ENCODE data around the gene FHAD1.

Gene FHAD1

DNA sequence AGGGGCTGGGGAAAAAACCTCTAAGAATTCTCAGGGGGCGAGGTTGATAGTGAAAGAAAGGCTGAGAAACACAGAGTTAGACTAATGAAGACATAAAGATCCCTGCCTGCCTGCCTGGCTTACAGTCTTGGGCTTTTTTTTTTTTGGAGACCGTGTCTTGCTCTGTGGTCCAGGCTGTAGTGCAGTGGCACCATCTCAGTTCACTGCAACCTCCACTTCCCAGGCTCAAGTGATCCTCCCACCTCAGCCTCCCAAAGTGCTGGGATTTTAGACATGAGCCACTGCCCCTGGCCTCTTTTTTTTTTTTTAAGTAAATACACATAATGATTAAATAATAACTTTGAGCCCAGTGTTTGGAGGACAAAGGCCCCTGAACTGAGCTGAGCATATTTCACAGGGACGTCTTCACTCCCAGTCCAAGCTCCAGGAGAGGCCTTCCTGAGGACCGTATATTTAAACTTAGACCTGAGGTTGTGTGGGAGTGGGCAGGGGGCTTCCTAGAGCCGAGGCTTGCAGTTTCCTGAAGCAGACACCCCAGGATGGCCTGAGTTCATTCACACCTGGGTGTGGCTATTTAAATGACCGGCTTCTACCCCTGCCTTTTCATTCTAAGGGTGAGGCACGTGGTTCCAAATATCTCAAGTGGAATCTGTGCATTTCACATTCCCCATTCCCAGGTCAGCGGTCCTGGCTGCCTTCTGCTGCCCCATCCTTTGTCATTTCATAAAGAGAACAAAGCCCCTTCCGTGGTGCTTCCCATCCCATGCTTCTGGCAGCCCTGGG is 146.6 kb downstream of the FHAD1 start:
- Histone ChIP-seq H2AFZ (no peak overlapping the region), H3K27ac (no peak overlapping the region), H3K9me3 (ENCODE audit: control insufficient read depth, low read length) (no peaks in the 10 kb centered on the region), H3K9ac (no peak overlapping the region), H3K4me2 (ENCODE audit: low read length) (no peak overlapping the region), H3K4me3 (ENCODE audit: low read depth, low read length) (no peak overlapping the region), H3K79me2 (no peaks in the 10 kb centered on the region), H3K27me3 (ENCODE audit: control insufficient read depth, insufficient read depth, low read length) (no peaks in the 10 kb centered on the region), H3K4me1 (no peaks in the 10 kb centered on the region), H3K36me3 (ENCODE audit: control insufficient read depth, insufficient read depth, low read length) (no peaks in the 10 kb centered on the region)
- TF ChIP-seq, protein P1, sequence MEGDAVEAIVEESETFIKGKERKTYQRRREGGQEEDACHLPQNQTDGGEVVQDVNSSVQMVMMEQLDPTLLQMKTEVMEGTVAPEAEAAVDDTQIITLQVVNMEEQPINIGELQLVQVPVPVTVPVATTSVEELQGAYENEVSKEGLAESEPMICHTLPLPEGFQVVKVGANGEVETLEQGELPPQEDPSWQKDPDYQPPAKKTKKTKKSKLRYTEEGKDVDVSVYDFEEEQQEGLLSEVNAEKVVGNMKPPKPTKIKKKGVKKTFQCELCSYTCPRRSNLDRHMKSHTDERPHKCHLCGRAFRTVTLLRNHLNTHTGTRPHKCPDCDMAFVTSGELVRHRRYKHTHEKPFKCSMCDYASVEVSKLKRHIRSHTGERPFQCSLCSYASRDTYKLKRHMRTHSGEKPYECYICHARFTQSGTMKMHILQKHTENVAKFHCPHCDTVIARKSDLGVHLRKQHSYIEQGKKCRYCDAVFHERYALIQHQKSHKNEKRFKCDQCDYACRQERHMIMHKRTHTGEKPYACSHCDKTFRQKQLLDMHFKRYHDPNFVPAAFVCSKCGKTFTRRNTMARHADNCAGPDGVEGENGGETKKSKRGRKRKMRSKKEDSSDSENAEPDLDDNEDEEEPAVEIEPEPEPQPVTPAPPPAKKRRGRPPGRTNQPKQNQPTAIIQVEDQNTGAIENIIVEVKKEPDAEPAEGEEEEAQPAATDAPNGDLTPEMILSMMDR (IDR thresholded peaks at IDR 0.05): no peak

DNA sequence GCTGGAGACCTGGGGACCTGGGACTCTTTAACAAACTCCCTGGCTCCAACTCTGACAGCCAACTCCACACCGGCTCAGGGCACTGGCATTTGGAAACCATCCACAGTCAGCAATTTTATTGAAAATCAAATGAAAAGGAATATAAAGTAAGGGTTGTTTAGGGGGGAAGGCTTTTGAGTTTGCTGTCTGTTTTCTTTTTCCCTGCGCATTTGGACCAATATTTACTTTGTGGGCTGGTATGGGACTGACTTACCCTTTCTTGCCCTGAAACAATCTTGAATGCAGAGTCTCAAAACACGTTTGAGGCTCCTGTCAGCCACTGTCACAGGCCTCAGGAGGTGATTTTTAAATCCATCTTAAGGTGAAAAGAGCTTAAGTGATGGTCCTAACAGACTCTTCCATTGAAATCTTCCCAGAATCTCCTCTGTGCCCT is 147.3 kb downstream of the FHAD1 start:
- Histone ChIP-seq H3K79me2 (no peaks in the 10 kb centered on the region), H2AFZ (no peak overlapping the region), H3K9me3 (ENCODE audit: control insufficient read depth, low read length) (no peaks in the 10 kb centered on the region), H3K36me3 (ENCODE audit: control insufficient read depth, insufficient read depth, low read length) (no peaks in the 10 kb centered on the region), H3K9ac (no peak overlapping the region), H3K27ac (no peak overlapping the region), H3K4me3 (ENCODE audit: low read depth, low read length) (no peak overlapping the region), H3K4me2 (ENCODE audit: low read length) (no peak overlapping the region), H3K27me3 (ENCODE audit: control insufficient read depth, insufficient read depth, low read length) (no peaks in the 10 kb centered on the region), H3K4me1 (no peaks in the 10 kb centered on the region)
- TF ChIP-seq, protein P1 (IDR thresholded peaks at IDR 0.05): no peak

DNA sequence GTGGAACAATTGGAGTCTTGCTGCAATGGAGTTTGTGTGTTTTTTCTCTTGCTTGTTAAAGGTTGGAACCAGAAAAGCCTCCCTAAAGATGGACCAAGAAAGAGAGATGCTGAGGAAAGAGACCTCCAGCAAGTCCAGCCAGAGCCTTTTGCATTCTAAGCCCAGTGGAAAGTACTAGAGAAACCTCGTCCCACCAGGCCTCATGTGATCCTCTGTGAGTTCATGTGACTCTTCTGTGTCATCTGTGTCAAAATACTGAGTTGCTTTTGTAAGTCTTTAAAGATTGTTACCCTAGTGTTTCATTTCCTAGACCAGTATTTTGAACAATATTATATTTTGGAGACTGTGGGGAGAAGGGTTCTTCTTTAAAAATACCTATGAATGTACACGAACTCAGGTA is 150.2 kb downstream of the FHAD1 start:
- no peak overlapping the region for H2AFZ ChIP-seq
- H3K4me1 ChIP-seq: no peaks in the 10 kb centered on the region
- H3K27me3 ChIP-seq (ENCODE audit: control insufficient read depth, insufficient read depth, low read length): no peaks in the 10 kb centered on the region
- no peaks in the 10 kb centered on the region for H3K79me2 ChIP-seq
- no peaks in the 10 kb centered on the region for H3K9me3 ChIP-seq (ENCODE audit: control insufficient read depth, low read length)
- H3K27ac ChIP-seq: no peak overlapping the region
- TF ChIP-seq, protein P1 (IDR thresholded peaks at IDR 0.05): no peak
- no peak overlapping the region for H3K4me2 ChIP-seq (ENCODE audit: low read length)
- no peak overlapping the region for H3K4me3 ChIP-seq (ENCODE audit: low read depth, low read length)
- no peaks in the 10 kb centered on the region for H3K36me3 ChIP-seq (ENCODE audit: control insufficient read depth, insufficient read depth, low read length)
- no peak overlapping the region for H3K9ac ChIP-seq

DNA sequence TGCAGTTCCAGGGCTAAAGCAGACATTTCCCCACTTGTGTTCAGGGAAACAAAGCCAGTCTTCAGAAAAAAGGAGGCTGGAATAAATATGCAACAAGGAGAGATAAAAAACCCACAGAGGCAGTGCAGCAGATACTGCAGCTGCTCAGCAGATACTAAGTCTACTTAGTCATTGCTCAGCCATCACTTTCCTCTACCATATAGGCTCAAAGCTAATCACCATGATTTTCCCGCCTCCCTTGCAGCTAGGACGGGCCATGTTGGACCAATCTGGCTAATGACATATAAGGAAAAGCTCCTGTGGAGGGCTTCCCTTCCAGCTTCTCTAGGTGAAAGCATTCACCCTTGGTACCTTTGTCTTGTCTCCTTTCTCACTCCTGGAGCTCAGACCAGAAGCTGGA is 152.7 kb downstream of the FHAD1 start:
- no peak overlapping the region for H3K9ac ChIP-seq
- H2AFZ ChIP-seq: no peak overlapping the region
- no peaks in the 10 kb centered on the region for H3K27me3 ChIP-seq (ENCODE audit: control insufficient read depth, insufficient read depth, low read length)
- no peak overlapping the region for H3K27ac ChIP-seq
- no peaks in the 10 kb centered on the region for H3K79me2 ChIP-seq
- H3K9me3 ChIP-seq (ENCODE audit: control insufficient read depth, low read length): no peaks in the 10 kb centered on the region
- no peaks in the 10 kb centered on the region for H3K4me1 ChIP-seq
- no peak overlapping the region for H3K4me3 ChIP-seq (ENCODE audit: low read depth, low read length)
- TF ChIP-seq, protein P1 (IDR thresholded peaks at IDR 0.05): no peak
- no peaks in the 10 kb centered on the region for H3K36me3 ChIP-seq (ENCODE audit: control insufficient read depth, insufficient read depth, low read length)
- no peak overlapping the region for H3K4me2 ChIP-seq (ENCODE audit: low read length)

DNA sequence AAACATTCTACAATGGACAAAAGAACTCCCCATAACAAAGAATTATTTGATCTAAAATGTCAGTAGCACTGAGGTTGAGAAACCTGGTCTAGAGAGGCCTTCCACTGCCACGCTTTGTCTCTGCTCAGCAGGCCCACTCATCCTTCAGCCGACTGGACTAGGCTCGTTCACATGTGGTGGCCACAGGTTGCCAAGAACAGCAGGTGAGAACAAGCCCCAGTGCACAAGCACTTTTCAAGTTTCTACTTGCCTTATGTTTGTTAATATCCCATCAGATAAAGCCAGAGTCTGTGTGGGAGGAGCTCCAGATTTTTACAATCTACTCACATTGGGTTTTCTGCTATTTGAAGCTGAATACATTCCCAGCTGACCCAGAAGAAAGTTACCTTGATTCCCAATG is 153.6 kb downstream of the FHAD1 start:
- no peaks in the 10 kb centered on the region for H3K9me3 ChIP-seq (ENCODE audit: control insufficient read depth, low read length)
- no peak overlapping the region for H3K4me2 ChIP-seq (ENCODE audit: low read length)
- H3K4me1 ChIP-seq: peaks cover 2% of the 10 kb centered on the region
- TF ChIP-seq, protein P1 (IDR thresholded peaks at IDR 0.05): no peak
- no peaks in the 10 kb centered on the region for H3K27me3 ChIP-seq (ENCODE audit: control insufficient read depth, insufficient read depth, low read length)
- no peak overlapping the region for H3K27ac ChIP-seq
- H3K4me3 ChIP-seq (ENCODE audit: low read depth, low read length): no peak overlapping the region
- no peaks in the 10 kb centered on the region for H3K79me2 ChIP-seq
- no peak overlapping the region for H3K9ac ChIP-seq
- no peak overlapping the region for H2AFZ ChIP-seq
- no peaks in the 10 kb centered on the region for H3K36me3 ChIP-seq (ENCODE audit: control insufficient read depth, insufficient read depth, low read length)

Data from parathyroid adenoma (tissue), 2 donors.